Glutamatergic neuron (in vitro differentiated cells): ENCODE results near the gene NFATC1. TPM values are rescaled to one million over a fixed set of nuclear protein-coding genes. Genes with fewer than 3 reads are reported as not detected.
A peak's percentile ranks its signal among the peaks of the same experiment; 100 is the strongest.

Experiments used
- DNase-seq: peaks from one replicate; pipeline ENCODE4 v3.0.0; 2022
- H3K27ac Mint-ChIP-seq: one replicate; pipeline ENCODE4 v1.8.0; 2020; ENCODE audit warnings: mild to moderate bottlenecking, mixed read lengths, inconsistent platforms; ENCODE audit not compliant: unreplicated experiment
- H3K27me3 Mint-ChIP-seq: one replicate; pipeline ENCODE4 v1.8.0; 2020; ENCODE audit warnings: mild to moderate bottlenecking, moderate library complexity, mixed read lengths, inconsistent platforms; ENCODE audit not compliant: unreplicated experiment
- H3K36me3 Mint-ChIP-seq: one replicate; pipeline ENCODE4 v1.8.0; 2020; ENCODE audit warnings: mild to moderate bottlenecking, mixed read lengths, inconsistent platforms; ENCODE audit not compliant: unreplicated experiment
- H3K4me1 Mint-ChIP-seq: one replicate; pipeline ENCODE4 v1.8.0; 2020; ENCODE audit warnings: mild to moderate bottlenecking, low read depth, mixed read lengths, inconsistent platforms; ENCODE audit not compliant: unreplicated experiment
- H3K4me3 Mint-ChIP-seq: one replicate; pipeline ENCODE4 v1.8.0; 2020; ENCODE audit warnings: mild to moderate bottlenecking, mixed read lengths, inconsistent platforms; ENCODE audit not compliant: unreplicated experiment
- H3K9me3 Mint-ChIP-seq: one replicate; pipeline ENCODE4 v1.8.0; 2020; ENCODE audit warnings: mild to moderate bottlenecking, moderate library complexity, mixed read lengths, inconsistent platforms; ENCODE audit not compliant: unreplicated experiment
- CTCF ChIP-seq: fragments of 200-600 bp; sonication (generic); IDR thresholded peaks from one replicate; pipeline ENCODE4 v1.5.0; 2021; ENCODE audit not compliant: partially characterized antibody, unreplicated experiment
- total RNA-seq: library from RNA; stranded (reverse); fragmentation: NEBNext Ultra II Directional; extraction: Animal tissue kit (Norgen Biotek cat#: 25700); gene quantifications from one replicate; pipeline ENCODE4 v1.2.1, GENCODE V29; 2021; ENCODE audit not compliant: unreplicated experiment

Gene NFATC1
- total RNA-seq, 1 donor from 2014 or later = 5.3 TPM

- Mint-ChIP-seq H3K4me1 (no peaks in the 10 kb centered on the region), H3K27me3 (peaks cover 4% of the 10 kb centered on the region), H3K27ac (no peak overlapping the region), H3K9me3 (peaks cover 2% of the 10 kb centered on the region), H3K36me3 (peaks cover 8% of the 10 kb centered on the region), H3K4me3 (no peak overlapping the region)
- no peak for TF ChIP-seq CTCF
- DNase-seq = peak; percentile 12
Measured at GRCh38 chr18:79478484-79479115, 82.9 kb downstream of the NFATC1 start.

GRCh38 chr18:79479116-79479760 is 83.5 kb downstream of the NFATC1 start:
- Mint-ChIP-seq H3K9me3 (peaks cover 2% of the 10 kb centered on the region), H3K27me3 (peaks cover 4% of the 10 kb centered on the region), H3K27ac (no peak overlapping the region), H3K4me1 (no peaks in the 10 kb centered on the region), H3K36me3 (peaks cover 8% of the 10 kb centered on the region), H3K4me3 (no peak overlapping the region)
- TF ChIP-seq CTCF = no peak
- peak; percentile 9 for DNase-seq

GRCh38 chr18:79479761-79480161 is 84.0 kb downstream of the NFATC1 start:
- H3K9me3 Mint-ChIP-seq = peaks cover 5% of the 10 kb centered on the region

GRCh38 chr18:79480171-79481045 is 84.7 kb downstream of the NFATC1 start:
- Mint-ChIP-seq H3K4me3 (no peak overlapping the region), H3K4me1 (no peaks in the 10 kb centered on the region), H3K9me3 (peaks cover 5% of the 10 kb centered on the region), H3K36me3 (peaks cover 8% of the 10 kb centered on the region), H3K27me3 (peaks cover 3% of the 10 kb centered on the region), H3K27ac (no peak overlapping the region)
- TF ChIP-seq CTCF = no peak
- DNase-seq = peak; percentile 13

More at GRCh38 chr18:79479761-79480161, 84.0 kb downstream of the NFATC1 start:
- H3K4me1 Mint-ChIP-seq = no peaks in the 10 kb centered on the region
- peak; percentile 16 for DNase-seq
- H3K27me3 Mint-ChIP-seq = peaks cover 4% of the 10 kb centered on the region
- no peak for TF ChIP-seq CTCF
- H3K27ac Mint-ChIP-seq = no peak overlapping the region
- H3K4me3 Mint-ChIP-seq = no peak overlapping the region
- H3K36me3 Mint-ChIP-seq = peaks cover 8% of the 10 kb centered on the region
